Osteocyte (in vitro differentiated cells): ENCODE data around the gene ARL8B. TPM values are rescaled to one million over a fixed set of nuclear protein-coding genes. Genes with fewer than 3 reads are reported as not detected.

Experiments
- DNase-seq: peaks from one replicate; pipeline ENCODE4 v3.0.0; 2021; ENCODE audit warnings: mixed read lengths; ENCODE audit not compliant: unreplicated experiment; ENCODE audit errors: extremely low spot score
- H3K27ac Mint-ChIP-seq: one replicate; pipeline ENCODE4 v1.8.0; 2021; ENCODE audit warnings: mild to moderate bottlenecking, mixed read lengths; ENCODE audit not compliant: unreplicated experiment
- H3K27me3 Mint-ChIP-seq: one replicate; pipeline ENCODE4 v1.8.0; 2021; ENCODE audit warnings: mixed read lengths; ENCODE audit not compliant: unreplicated experiment
- H3K36me3 Mint-ChIP-seq: one replicate; pipeline ENCODE4 v1.8.0; 2021; ENCODE audit warnings: mixed read lengths; ENCODE audit not compliant: unreplicated experiment
- H3K4me1 Mint-ChIP-seq: one replicate; pipeline ENCODE4 v1.8.0; 2021; ENCODE audit warnings: mixed read lengths; ENCODE audit not compliant: unreplicated experiment
- H3K4me3 Mint-ChIP-seq: one replicate; pipeline ENCODE4 v1.8.0; 2021; ENCODE audit warnings: mild to moderate bottlenecking, moderate library complexity, mixed read lengths; ENCODE audit not compliant: unreplicated experiment
- H3K9me3 Mint-ChIP-seq: one replicate; pipeline ENCODE4 v1.8.0; 2021; ENCODE audit warnings: mixed read lengths; ENCODE audit not compliant: unreplicated experiment
- CTCF ChIP-seq: fragments of 200-600 bp; sonication (generic); IDR thresholded peaks from 2 replicates; pipeline ENCODE4 v1.5.0; 2021; ENCODE audit warnings: antibody characterized with exemption, mild to moderate bottlenecking, moderate library complexity
- total RNA-seq: library from RNA; stranded (reverse); gene quantifications from 2 replicates; pipeline ENCODE4 v1.2.1, GENCODE V29; 2021

ARL8B gene
- total RNA-seq, 1 donor from 2014 or later: 86.0 TPM

DNA sequence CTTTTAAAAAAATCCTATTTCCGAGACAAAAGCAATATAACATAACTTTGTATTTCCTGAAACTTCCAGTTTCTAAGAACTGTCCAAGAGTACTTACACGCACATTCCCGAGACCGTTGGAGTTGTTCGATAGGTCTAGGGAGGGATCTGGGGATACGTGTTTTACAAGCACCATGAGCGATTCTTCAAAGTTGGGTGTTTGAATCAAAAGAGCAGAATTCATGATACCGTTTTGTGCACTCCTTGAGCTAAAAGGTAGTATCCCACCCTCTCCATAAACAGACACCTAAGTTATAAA, 64.7 kb downstream of the ARL8B start:
- no peaks in the 10 kb centered on the region for H3K27me3 Mint-ChIP-seq
- DNase-seq: no peak
- H3K4me3 Mint-ChIP-seq: peak overlapping the region; percentile 94
- H3K4me1 Mint-ChIP-seq: peaks cover 26% of the 10 kb centered on the region
- H3K27ac Mint-ChIP-seq: peak overlapping the region; percentile 94
- no peaks in the 10 kb centered on the region for H3K9me3 Mint-ChIP-seq
- TF ChIP-seq CTCF: no peak
- peaks cover 11% of the 10 kb centered on the region for H3K36me3 Mint-ChIP-seq

- Mint-ChIP-seq H3K27me3 (no peaks in the 10 kb centered on the region), H3K27ac (peak within 1 kb of the TSS; percentile 96), H3K4me3 (peak within 1 kb of the TSS; percentile 94), H3K4me1 (peaks cover 32% of the 10 kb centered on the region), H3K36me3 (peaks cover 8% of the 10 kb centered on the region), H3K9me3 (no peaks in the 10 kb centered on the region)
- DNase-seq: peak; percentile 100
- TF ChIP-seq CTCF: no peak
Measured at GRCh38 chr3:5187156-5187919, 65.2 kb downstream of the ARL8B start, which contains the start of gene EDEM1. Gene EDEM1 (plus strand): TSS chr3:5187707. CDS start chr3:5187806, 99 bp downstream.

- peaks cover 7% of the 10 kb centered on the region for H3K36me3 Mint-ChIP-seq
- peak overlapping the region; percentile 96 for H3K27ac Mint-ChIP-seq
- peaks cover 34% of the 10 kb centered on the region for H3K4me1 Mint-ChIP-seq
- H3K27me3 Mint-ChIP-seq: no peaks in the 10 kb centered on the region
- H3K9me3 Mint-ChIP-seq: no peaks in the 10 kb centered on the region
- H3K4me3 Mint-ChIP-seq: peak overlapping the region; percentile 94
- no peak for TF ChIP-seq CTCF
- DNase-seq: no peak
Measured at GRCh38 chr3:5187920-5188418, 65.9 kb downstream of the ARL8B start.

DNA sequence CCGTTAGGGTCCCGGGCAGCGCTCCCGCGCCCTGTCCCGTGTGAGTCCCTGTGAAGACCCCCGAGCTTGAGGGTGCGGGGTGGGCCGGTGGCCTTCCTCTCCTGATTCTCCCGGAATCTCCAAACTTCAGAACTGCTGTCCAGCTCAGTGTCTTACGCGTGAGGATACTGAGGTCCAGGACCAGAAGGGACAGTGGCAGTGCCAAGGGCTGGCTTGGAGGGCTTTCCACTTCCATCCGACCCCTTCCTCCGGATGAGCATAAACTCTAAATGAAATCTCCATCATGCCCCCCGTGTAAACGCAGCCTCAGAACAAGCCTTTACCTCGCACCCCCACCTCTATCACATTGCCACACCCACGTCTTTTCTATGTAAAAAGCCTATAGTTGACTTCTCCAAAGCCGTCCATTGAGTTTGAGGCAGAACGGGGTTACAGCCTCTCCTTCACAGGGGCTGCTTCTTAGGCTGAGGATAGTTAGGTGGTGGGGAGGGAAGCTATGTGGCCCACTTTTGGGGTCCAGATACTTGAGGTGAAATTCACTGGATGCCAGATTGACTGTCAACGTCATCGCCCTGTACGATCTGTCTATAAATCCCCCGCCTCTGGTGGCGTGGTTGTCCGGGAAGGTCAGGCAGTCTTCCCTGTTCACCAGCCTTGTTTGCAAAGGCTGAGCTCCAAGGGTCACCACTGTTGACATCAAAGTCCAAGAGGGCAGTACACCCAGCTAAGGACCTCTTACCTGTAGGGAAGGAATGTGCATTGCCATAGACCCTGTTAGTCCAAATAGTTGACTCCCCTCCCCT, 66.5 kb downstream of the ARL8B start:
- H3K4me3 Mint-ChIP-seq: peak overlapping the region; percentile 92
- H3K4me1 Mint-ChIP-seq: peaks cover 35% of the 10 kb centered on the region
- no peaks in the 10 kb centered on the region for H3K27me3 Mint-ChIP-seq
- peaks cover 7% of the 10 kb centered on the region for H3K36me3 Mint-ChIP-seq
- no peak for DNase-seq
- H3K9me3 Mint-ChIP-seq: no peaks in the 10 kb centered on the region
- H3K27ac Mint-ChIP-seq: peak overlapping the region; percentile 96
- no peak for TF ChIP-seq CTCF
